Osteoblast (primary cell): Measurements from ENCODE around the gene ETV6. TPM values are rescaled to one million over a fixed set of nuclear protein-coding genes. Genes with fewer than 3 reads are reported as not detected.

Experiments used
- DNase-seq: peaks from one replicate; pipeline ENCODE4 v3.0.0; 2011; ENCODE audit warnings: low spot score, mixed read lengths; ENCODE audit not compliant: insufficient read length; ENCODE audit errors: missing footprints
- H2AFZ ChIP-seq: 2 replicates; pipeline ENCODE4 v1.6.0; 2011; ENCODE audit warnings: mild to moderate bottlenecking, low read length
- H3K27ac ChIP-seq: 2 replicates; pipeline ENCODE4 v1.5.1; 2011; ENCODE audit warnings: mild to moderate bottlenecking, low read depth, low read length, moderate library complexity
- H3K27me3 ChIP-seq: 2 replicates; pipeline ENCODE4 v1.6.0; 2012; ENCODE audit warnings: mild to moderate bottlenecking, control low read depth, inconsistent platforms, low read length, moderate library complexity; ENCODE audit not compliant: insufficient read depth
- H3K36me3 ChIP-seq: 2 replicates; pipeline ENCODE4 v1.5.1; 2011; ENCODE audit warnings: mild to moderate bottlenecking, low read length, control low read depth, moderate library complexity; ENCODE audit not compliant: insufficient read depth
- H3K4me1 ChIP-seq: 2 replicates; pipeline ENCODE4 v1.5.1; 2011; ENCODE audit warnings: mild to moderate bottlenecking, low read length, control low read depth, moderate library complexity; ENCODE audit not compliant: insufficient read depth
- H3K4me2 ChIP-seq: 2 replicates; pipeline ENCODE4 v1.6.0; 2011; ENCODE audit warnings: mild to moderate bottlenecking, low read length; ENCODE audit not compliant: insufficient read depth
- H3K4me3 ChIP-seq: fragments of 200-600 bp; sonication (generic); 3 replicates; pipeline ENCODE4 v1.5.1; 2012; ENCODE audit warnings: mild to moderate bottlenecking, low read length, inconsistent platforms; ENCODE audit not compliant: insufficient read depth
- H3K79me2 ChIP-seq: 2 replicates; pipeline ENCODE4 v1.6.0; 2012; ENCODE audit warnings: mild to moderate bottlenecking, low read length, control low read depth, inconsistent platforms; ENCODE audit not compliant: insufficient read depth
- H3K9me3 ChIP-seq: 2 replicates; pipeline ENCODE4 v1.5.1; 2011; ENCODE audit warnings: low read depth, low read length, control low read depth
- H4K20me1 ChIP-seq: 2 replicates; pipeline ENCODE4 v1.6.0; 2012; ENCODE audit warnings: mild to moderate bottlenecking, low read length, control low read depth; ENCODE audit not compliant: insufficient read depth
- CTCF ChIP-seq: IDR thresholded peaks from 2 replicates; pipeline ENCODE4 v1.5.1; 2011; ENCODE audit warnings: mild to moderate bottlenecking, low read depth, low read length, moderate library complexity; ENCODE audit errors: extremely low read depth
- total RNA-seq: library from RNA; depleted of rRNA; stranded (reverse); fragments of >200 nt; gene quantifications from 2 replicates; pipeline ENCODE4 v1.2.3, GENCODE V29; 2012

ETV6 gene
- total RNA-seq, 1 donor: 16.3 TPM

GRCh38 chr12:11718768-11719253 lies 69.3 kb downstream of the ETV6 start:
- Histone ChIP-seq H3K4me2 (peak overlapping the region; percentile 65), H3K4me1 (peaks cover 40% of the 10 kb centered on the region), H3K79me2 (peaks cover 49% of the 10 kb centered on the region), H2AFZ (no peak overlapping the region), H3K4me3 (no peak overlapping the region), H3K36me3 (no peaks in the 10 kb centered on the region), H3K27me3 (no peaks in the 10 kb centered on the region), H3K27ac (peak overlapping the region; percentile 93), H3K9me3 (no peaks in the 10 kb centered on the region), H4K20me1 (no peaks in the 10 kb centered on the region)
- no peak for DNase-seq
- no peak for TF ChIP-seq CTCF

- no peaks in the 10 kb centered on the region for H3K9me3 ChIP-seq
- H2AFZ ChIP-seq: peak overlapping the region; percentile 6
- H3K27ac ChIP-seq: peak overlapping the region; percentile 93
- no peaks in the 10 kb centered on the region for H4K20me1 ChIP-seq
- H3K27me3 ChIP-seq: no peaks in the 10 kb centered on the region
- H3K4me1 ChIP-seq: peaks cover 40% of the 10 kb centered on the region
- H3K79me2 ChIP-seq: peaks cover 48% of the 10 kb centered on the region
- DNase-seq: peak; percentile 91
- no peak for TF ChIP-seq CTCF
- H3K36me3 ChIP-seq: no peaks in the 10 kb centered on the region
- H3K4me2 ChIP-seq: peak overlapping the region; percentile 65
- peak overlapping the region; percentile 12 for H3K4me3 ChIP-seq
Measured at GRCh38 chr12:11719678-11720099, 70.2 kb downstream of the ETV6 start.

GRCh38 chr12:11722071-11722470 lies 72.6 kb downstream of the ETV6 start:
- peaks cover 35% of the 10 kb centered on the region for H3K4me1 ChIP-seq

More at GRCh38 chr12:11722071-11722470, 72.6 kb downstream of the ETV6 start:
- DNase-seq: no peak
- Histone ChIP-seq H3K4me3 (no peak overlapping the region), H3K9me3 (no peaks in the 10 kb centered on the region), H3K27me3 (no peaks in the 10 kb centered on the region), H3K79me2 (peaks cover 45% of the 10 kb centered on the region), H4K20me1 (no peaks in the 10 kb centered on the region), H3K4me2 (no peak overlapping the region), H2AFZ (no peak overlapping the region), H3K27ac (no peak overlapping the region), H3K36me3 (peaks cover 2% of the 10 kb centered on the region)
- TF ChIP-seq CTCF: no peak
